SW480 (cell line): ENCODE data around the gene MPP3.

ENCODE experiments used
- DNase-seq: peaks from one replicate; pipeline ENCODE4 v3.0.0-alpha.2; 2016; ENCODE audit warnings: low spot score

The MPP3 gene

GRCh38 chr17:43861960-43862359, 29.0 kb upstream of the MPP3 start:
- no peak for DNase-seq

GRCh38 chr17:43860927-43861622, 28.1 kb upstream of the MPP3 start:
- DNase-seq = no peak

DNA sequence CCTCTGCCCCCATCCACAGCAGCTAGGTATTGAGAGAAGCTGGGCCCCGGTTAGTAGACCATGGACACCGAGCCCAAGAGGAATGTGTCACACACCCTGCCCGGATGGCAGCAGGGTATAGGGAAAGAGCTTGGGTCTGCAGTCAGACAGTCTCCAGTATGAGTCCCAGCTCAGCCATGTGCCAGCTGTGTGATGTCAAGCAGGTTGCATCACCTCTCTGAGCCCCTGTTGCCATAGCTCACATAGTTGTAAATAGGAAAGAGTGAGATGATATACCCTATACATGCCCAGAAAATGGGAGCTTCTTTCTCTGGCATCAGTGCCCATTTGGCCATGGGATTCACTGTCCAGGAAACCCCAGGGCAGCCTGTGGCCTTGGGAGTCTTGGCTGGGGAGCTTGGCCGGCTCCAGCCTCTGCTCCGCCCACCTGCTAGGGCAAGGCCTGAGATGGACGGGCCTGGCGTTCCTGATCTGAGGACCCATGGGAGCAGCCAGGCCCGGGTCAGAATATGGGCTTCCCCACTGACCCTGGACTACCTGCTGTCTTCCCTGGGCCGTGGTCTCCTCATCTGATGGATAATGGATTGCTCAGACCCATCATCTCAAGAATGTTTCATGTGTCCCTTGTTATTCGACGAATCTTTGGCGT, 27.3 kb upstream of the MPP3 start:
- no peak for DNase-seq

GRCh38 chr17:43857957-43858600, 25.1 kb upstream of the MPP3 start:
- no peak for DNase-seq

- no peak for DNase-seq
Measured at GRCh38 chr17:43857141-43857540, 24.2 kb upstream of the MPP3 start.

DNA sequence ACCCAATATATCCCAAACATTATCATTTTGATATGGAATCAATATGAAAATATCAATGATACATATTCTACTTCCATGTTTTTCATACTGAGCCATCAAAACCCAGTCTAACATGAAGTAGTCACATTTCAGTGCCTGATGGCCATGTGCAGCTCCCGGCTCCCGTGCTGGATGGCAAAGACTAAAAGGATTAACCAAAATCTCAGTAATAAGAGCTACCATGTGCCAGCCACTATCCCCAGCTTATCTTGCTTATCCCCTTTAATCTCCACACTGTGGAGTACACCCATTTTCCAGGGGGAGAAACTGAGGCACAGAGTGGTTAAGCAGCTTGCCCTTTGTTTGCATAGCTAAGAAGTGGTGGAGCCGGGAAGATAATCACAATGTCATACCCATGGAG, 23.2 kb upstream of the MPP3 start:
- DNase-seq = no peak

- DNase-seq = no peak
Measured at GRCh38 chr17:43855061-43855460, 22.1 kb upstream of the MPP3 start.

DNA sequence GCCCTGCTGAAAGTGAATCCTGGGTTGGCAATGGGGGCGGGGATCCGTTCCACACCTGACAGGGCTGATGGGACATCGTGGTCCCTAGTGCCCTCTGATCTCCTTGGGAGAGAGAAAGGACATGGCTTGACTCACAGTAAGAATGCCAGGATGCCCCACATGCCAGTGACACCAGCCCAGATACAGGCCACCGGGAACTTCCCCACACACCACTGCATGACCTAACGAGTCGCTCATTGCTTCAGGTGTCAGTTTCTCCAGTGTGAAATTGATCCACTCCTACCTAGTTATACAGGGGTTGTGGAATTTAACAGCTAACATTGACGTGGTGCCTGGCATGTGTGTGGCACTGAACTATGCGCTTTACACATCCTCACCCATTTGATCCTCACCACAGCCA, 21.6 kb upstream of the MPP3 start:
- no peak for DNase-seq

DNA sequence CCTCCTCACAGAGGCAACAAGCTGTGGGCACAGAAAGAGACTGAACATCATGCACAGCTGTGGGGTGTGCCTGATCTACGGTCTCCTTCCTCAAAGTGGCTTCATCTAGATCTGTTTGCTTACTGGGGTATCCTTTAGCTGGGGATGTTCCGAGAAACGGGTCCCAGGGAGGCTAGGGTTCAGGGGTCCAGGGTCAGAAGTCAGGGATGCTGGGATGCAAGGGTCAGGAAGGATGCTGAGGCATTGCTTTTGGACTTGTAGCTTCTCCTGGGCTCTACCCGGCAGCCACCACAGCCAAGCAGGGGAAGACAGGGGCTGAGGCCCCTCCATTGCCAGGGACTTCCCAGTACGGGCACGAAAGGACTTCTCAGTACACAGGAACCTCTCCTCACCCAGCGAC, 20.6 kb upstream of the MPP3 start:
- no peak for DNase-seq

GRCh38 chr17:43852571-43852970, 19.6 kb upstream of the MPP3 start:
- no peak for DNase-seq

- no peak for DNase-seq
Measured at GRCh38 chr17:43849116-43849515, 16.2 kb upstream of the MPP3 start.

- no peak for DNase-seq
Measured at GRCh38 chr17:43848601-43849000, 15.7 kb upstream of the MPP3 start.

DNA sequence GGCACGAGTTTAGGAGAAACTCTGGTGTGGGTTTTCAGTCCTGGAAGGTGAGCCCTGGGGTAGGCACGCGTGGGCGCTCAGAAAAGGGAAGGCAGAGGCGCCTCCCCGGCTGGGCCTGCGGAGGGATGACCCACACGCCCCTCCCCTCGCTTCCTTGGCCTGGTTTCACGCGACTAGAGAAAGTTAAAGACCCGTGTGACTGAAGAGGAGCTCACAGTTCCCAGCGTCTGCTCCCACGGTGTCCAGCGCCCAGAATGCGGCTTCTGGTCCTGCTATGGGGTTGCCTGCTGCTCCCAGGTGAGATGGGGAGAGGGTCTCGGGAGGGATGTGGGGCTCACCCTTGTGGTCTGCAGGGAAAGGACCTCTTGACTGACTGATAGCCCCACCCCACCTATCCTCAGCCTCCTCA, 14.0 kb upstream of the MPP3 start, which contains the start of gene CD300LG:
Gene CD300LG, plus strand, starts transcription at position 214 of the 409 bp plus-strand sequence. Its CDS starts 41 bp downstream, at position 255.
- DNase-seq = no peak

- peak; percentile 57 for DNase-seq
Measured at GRCh38 chr17:43846221-43846712, 13.3 kb upstream of the MPP3 start.

- no peak for DNase-seq
Measured at GRCh38 chr17:43845766-43846165, 12.8 kb upstream of the MPP3 start.

GRCh38 chr17:43844241-43844640, 11.3 kb upstream of the MPP3 start:
- no peak for DNase-seq

DNA sequence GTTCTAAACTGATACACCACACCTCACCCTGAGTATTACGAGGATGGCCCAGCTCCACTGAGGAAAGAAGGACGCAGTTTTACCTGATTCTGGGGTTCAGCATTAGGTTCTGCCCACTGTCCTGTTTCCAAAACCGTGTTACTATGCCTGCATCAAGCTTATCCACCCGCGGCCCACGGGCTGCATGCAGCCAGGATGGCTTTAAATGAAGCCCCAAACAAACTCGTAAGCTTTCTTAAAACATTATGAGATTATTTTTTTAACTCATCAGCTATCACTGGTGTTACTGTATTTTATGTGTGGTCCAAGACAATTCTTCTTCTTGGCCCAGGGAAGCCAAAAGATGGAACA, 10.0 kb upstream of the MPP3 start:
- no peak for DNase-seq

DNA sequence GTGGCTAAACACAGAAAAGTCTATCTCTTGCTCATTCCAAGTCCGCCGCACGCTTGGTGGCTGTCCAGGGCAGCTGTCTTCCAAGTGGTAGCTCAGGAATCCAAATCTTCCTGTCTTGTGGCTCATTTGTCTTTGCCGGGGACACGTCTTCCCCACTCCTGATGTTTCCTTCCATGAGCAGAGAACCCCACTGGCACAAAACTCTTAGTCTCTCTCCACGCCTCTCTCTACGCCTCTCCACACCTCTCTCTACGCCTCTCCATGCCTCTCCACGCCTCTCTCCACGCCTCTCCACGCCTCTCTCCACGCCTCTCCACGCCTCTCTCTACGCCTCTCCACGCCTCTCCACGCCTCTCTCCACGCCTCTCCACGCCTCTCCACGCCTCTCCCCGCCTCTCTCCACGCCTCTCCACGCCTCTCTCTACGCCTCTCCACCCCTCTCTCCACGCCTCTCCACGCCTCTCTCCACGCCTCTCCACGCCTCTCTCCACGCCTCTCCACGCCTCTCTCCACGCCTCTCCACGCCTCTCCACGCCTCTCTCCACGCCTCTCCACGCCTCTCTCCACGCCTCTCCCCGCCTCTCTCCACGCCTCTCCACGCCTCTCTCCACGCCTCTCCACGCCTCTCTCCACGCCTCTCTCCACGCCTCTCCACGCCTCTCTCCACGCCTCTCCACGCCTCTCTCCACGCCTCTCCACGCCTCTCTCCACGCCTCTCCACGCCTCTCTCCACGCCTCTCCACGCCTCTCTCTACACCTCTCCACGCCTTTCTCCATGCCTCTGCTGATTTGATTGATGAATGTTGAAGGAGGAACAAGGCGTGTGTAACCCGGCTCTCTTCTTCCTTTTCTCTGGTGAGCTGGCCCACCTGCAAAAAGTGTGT, 9.4 kb upstream of the MPP3 start:
- peak; percentile 61 for DNase-seq

DNA sequence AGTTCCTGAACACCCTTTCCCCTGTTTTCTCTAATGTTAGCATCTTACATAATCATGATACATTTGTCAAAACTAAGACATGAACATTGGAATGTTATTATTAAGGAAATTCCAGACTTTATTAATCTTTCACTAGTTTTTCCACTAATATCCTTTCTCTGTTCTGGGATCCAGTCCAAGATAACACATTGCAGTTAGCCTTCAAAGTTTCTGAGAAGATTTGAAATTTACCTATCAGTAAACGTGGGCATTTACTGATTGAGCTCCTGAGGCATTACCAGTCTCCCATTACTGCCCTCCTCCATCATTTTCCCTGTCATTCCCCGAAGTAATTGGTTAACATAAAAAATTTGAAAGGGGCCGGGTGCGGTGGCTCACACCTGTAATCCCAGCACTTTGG, 8.3 kb upstream of the MPP3 start:
- no peak for DNase-seq

DNA sequence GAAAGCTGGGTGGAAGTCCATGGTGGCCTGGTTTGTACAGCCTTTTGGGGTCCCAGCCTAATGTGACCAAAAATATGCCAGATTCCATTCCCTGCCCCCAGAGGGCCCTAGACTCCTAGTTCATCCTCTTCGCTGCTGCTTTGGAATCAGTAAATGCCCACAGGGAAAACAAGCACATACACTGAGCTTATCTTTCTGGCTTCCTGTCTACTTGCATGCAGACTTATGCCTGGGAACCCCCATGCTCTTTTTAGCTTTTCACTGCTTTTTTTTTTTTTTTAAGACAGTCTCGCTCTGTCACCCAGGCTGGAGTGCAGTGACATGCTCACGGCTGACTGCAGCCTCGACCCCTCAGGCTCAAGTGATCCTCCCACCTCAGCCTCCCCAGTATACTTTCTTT, 7.9 kb upstream of the MPP3 start:
- DNase-seq = peak; percentile 23

- peak; percentile 78 for DNase-seq
Measured at GRCh38 chr17:43839670-43840108, 6.7 kb upstream of the MPP3 start.

GRCh38 chr17:43834106-43834505, 1.2 kb upstream of the MPP3 start:
- no peak for DNase-seq
